GM12873 (cell line): Measurements from ENCODE around the gene RANBP10.

ENCODE experiments used
- TF ChIP-seq, protein P1 (sequence below): IDR thresholded peaks from 2 replicates; pipeline ENCODE4 v1.5.1; 2012; ENCODE audit warnings: low read depth, mild to moderate bottlenecking, moderate library complexity, low read length, control low read depth; ENCODE audit not compliant: insufficient read depth; ENCODE audit errors: missing control alignments

The RANBP10 gene

DNA sequence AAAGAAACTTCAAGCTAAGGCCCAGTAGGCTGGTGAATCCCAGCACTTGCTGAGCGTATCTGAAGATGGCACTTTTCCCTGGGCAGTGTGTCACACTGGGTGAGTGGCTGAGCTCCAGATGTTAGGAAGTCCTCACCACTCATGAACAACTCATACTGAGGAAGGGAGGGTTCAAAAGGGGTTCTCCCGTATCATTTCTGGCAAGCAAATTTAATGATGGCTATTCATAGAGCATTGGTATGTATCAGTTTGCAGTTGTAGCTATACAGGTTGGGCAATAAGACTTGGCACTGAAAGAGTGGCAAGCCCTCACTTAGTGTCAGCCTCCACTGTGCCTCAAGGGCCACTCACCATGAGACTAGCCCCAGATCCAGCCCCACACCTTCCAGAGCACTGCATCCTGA lies 98.0 kb downstream of the RANBP10 start:
- TF ChIP-seq, protein P1, sequence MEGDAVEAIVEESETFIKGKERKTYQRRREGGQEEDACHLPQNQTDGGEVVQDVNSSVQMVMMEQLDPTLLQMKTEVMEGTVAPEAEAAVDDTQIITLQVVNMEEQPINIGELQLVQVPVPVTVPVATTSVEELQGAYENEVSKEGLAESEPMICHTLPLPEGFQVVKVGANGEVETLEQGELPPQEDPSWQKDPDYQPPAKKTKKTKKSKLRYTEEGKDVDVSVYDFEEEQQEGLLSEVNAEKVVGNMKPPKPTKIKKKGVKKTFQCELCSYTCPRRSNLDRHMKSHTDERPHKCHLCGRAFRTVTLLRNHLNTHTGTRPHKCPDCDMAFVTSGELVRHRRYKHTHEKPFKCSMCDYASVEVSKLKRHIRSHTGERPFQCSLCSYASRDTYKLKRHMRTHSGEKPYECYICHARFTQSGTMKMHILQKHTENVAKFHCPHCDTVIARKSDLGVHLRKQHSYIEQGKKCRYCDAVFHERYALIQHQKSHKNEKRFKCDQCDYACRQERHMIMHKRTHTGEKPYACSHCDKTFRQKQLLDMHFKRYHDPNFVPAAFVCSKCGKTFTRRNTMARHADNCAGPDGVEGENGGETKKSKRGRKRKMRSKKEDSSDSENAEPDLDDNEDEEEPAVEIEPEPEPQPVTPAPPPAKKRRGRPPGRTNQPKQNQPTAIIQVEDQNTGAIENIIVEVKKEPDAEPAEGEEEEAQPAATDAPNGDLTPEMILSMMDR, result no peak

DNA sequence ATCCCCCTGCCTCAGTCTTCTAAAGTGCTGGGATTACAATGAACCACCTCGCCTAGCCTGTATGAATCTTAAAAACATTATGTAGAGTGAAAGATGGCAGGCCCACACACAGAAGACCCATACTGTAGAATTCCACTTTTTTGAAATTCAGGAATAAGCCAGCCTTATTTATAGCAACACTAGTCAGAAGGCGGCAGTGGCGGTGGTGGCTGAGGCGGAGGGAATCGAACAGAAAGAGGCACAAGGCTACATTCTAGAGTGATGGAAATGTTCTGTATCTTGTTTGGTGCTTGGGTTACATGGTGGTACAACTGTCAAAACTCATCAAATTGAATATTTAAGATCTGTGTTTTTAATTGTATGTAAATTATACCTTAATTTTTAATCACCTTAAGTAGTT lies 98.6 kb downstream of the RANBP10 start:
- TF ChIP-seq, protein P1, result no peak

DNA sequence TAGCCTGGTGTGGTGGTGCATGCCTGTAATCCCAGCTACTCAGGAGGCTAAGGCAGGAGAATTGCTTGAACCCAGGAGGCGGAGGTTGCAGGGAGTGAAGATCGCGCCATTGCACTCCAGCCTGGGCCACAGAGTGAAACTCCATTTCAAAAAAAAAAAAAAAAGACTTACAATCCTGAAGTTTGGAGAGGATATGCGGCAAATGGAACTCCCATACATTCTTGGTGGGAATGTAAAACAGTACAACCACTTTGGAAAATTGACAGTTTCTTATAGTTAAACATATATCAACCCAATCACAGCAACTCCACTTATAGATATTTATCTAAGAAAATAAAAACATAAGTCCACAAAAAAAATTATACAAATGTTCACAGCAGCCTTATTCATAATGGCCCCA lies 99.2 kb downstream of the RANBP10 start:
- TF ChIP-seq, protein P1, result no peak

DNA sequence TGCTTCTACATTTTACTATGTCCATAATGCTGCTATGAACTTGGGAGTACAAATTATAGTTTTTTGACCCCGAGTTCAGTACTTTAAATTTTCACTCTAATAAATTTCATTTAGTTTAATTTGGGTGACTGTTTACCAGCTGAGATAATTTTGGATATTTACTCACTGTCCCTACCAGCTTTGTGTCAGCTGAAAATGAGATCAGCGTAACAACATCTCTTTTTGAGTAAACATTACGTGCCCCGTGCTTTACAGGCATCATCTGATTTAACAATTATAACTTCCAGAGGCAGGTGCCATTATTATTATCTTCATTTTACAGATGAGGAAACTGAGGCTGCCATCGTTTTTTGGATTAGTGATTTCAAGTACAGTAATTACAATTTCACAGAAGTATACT lies 102.2 kb downstream of the RANBP10 start:
- TF ChIP-seq, protein P1, result no peak

DNA sequence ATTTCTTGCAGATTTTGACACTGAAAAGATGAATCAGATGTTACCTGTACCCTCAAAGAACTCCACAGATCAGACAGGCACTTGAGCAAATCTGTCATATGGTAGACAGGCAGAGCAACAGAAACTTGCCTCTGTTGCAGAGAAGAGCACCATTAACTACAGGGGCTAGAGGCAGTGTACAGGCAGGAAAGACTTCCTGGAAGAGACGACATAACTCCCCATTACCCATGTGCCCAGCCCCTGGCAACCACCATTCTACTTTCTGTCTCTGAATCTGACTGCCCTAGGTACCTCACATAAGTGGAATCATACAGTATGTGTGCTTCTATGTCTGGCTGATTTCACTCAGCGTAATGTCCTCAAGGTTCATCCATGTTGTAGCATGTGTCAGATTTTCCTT lies 102.7 kb downstream of the RANBP10 start:
- TF ChIP-seq, protein P1, result no peak

DNA sequence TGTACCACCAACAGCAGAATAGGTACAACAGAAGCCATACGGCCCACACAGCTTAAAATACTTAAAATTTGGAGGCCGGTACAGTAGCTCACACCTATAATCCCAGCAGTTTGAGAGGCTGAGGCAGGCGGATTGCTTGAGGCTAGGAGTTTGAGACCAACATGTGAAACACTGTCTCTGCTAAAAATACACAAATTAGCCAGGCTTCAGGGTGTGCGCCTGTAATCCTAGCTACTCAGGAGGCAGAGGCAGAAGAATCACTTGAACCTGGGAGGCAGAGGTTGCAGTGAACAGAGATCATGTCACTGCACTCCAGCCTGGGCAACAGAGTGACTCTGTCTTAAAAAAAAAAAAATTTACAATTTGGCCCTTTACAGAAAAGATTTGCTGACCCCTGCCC lies 104.2 kb downstream of the RANBP10 start:
- TF ChIP-seq, protein P1, result no peak

DNA sequence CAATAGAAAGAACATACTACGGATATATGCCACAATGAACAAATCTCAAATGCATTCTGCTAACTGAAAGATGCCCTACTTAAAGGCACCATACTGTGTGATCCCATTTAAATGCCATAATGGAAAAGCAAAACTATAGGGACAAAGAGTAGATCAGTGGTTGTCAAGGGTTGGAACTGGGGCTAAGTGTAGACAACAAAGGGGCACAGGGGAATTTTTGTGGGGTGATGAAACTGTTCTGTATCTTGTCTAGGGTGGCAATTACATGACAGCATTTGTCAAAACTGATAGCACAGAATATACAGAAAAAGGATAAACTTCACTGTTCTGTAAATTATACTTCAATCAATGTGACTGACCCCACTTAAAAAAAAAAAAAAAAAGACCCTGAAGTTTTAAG lies 104.9 kb downstream of the RANBP10 start:
- TF ChIP-seq, protein P1, result no peak
